Stimulated activated CD4-positive, alpha-beta T cell treated with anti-CD3 and anti-CD28 coated beads, Interleukin-12 subunit alpha, Interleukin-12 subunit beta, amount 100 ng/mL, for 48 hours (primary cell): ENCODE data around the gene MT1G.
"Not testable (repeated sequence)": the region's sequence is repeated elsewhere in the genome, so short reads cannot be mapped to it uniquely, and the experiment has no call there.

Source experiments
- DNase-seq, 3 donors: peaks; one replicate each; pipeline ENCODE4 v3.0.0-alpha.2; 2020; ENCODE audit warnings: low read depth in 2 of 3, low spot score in 1 of 3

Gene MT1G

DNA sequence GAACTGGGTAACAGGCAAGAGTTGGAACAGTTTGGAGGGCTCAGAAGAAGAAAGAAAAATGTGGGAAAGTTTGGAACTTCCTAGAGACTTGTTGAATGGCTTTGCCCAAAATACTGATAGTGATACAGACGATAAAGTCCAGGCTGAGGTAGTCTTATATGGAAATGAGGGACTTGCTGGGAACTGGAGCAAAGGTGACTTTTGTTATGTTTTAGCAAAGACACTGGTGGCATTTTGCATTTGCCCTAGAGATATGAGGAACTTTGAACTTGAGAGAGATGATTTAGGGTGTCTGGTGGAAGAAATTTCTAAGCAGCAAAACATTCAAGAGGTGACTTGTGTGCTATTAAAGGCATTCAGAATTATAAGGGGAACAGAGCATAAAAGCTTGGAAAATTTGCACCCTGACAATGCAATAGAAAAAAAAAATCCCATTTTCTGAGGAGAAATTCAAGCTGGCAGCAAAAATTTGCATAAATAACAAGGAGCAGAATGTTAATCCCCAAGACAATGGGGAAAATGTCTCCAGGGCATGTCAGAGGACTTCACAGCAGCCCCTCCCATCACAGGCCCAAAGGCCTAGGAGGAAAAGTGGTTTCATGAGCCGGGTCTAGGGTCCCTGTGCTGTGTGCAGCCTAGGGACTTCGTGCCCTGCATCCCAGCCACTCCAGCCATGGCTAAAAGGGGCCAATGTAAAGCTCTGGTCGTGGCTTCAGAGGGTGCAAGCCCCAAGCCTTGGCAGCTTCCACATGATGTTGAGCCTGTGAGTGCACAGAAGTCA, 46.0 kb downstream of the MT1G start:
- DNase-seq: not testable (repeated sequence)

- DNase-seq: no peak
Observed at GRCh38 chr16:56620339-56620897, 47.4 kb downstream of the MT1G start.

GRCh38 chr16:56618138-56618537, 49.7 kb downstream of the MT1G start:
- DNase-seq: no peak

- peak in 1 of 3 donors; percentile 52 for DNase-seq
Observed at GRCh38 chr16:56617212-56618085, 50.4 kb downstream of the MT1G start.
